ENCODE results near the gene ZBTB16.

GRCh38 chr11:114133548-114134329, 74.2 kb downstream of the ZBTB16 start:
- TF ChIP-seq, protein P1, sequence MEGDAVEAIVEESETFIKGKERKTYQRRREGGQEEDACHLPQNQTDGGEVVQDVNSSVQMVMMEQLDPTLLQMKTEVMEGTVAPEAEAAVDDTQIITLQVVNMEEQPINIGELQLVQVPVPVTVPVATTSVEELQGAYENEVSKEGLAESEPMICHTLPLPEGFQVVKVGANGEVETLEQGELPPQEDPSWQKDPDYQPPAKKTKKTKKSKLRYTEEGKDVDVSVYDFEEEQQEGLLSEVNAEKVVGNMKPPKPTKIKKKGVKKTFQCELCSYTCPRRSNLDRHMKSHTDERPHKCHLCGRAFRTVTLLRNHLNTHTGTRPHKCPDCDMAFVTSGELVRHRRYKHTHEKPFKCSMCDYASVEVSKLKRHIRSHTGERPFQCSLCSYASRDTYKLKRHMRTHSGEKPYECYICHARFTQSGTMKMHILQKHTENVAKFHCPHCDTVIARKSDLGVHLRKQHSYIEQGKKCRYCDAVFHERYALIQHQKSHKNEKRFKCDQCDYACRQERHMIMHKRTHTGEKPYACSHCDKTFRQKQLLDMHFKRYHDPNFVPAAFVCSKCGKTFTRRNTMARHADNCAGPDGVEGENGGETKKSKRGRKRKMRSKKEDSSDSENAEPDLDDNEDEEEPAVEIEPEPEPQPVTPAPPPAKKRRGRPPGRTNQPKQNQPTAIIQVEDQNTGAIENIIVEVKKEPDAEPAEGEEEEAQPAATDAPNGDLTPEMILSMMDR (IDR thresholded peaks at IDR 0.05) = no peak
- TF ChIP-seq EZH2 (IDR thresholded peaks at IDR 0.05) = no peak

All from neural progenitor cell (in vitro differentiated cells).